HCT116 (cell line): ENCODE measurements around the gene SUCLG2. TPM values are rescaled to one million over a fixed set of nuclear protein-coding genes. Genes with fewer than 3 reads are reported as not detected.

Source experiments
- ATAC-seq: fragments of 200-7000 bp; cut with Tn5 transposase; 2 replicates; pipeline ENCODE4 v1.9.1; 2020; ENCODE audit warnings: mild to moderate bottlenecking, moderate library complexity
- BruUV-seq: library from RNA; stranded (reverse); fragments of 400-500 nt; replicated peaks from 2 replicates; lab custom pipeline; 2021; lab: Mats Ljungman, UMichigan
- CTCF ChIA-PET: fragments of 300-600 bp; sonication (Branson Sonifier 250); formaldehyde crosslinking; loops from one replicate; lab custom pipeline; 2021; ENCODE audit warnings: antibody characterized with exemption; lab: Charles Lee
- POLR2A ChIA-PET: fragments of 300-600, 350-600 bp; sonication (Branson Sonifier 250); formaldehyde crosslinking; loops from one replicate; lab custom pipeline; 2021; ENCODE audit warnings: antibody characterized with exemption; lab: Charles Lee
- RAD21 ChIA-PET, 2 experiments: fragments of 300-600 bp; sonication (Branson Sonifier 250); formaldehyde crosslinking; loops; one replicate each; lab custom pipeline; 2023; ENCODE audit warnings: low total read pairs in 2 of 2; ENCODE audit not compliant: uncharacterized antibody in 2 of 2, unreplicated experiment in 2 of 2, low non-redundant PET in 1 of 2; lab: Charles Lee
- DNase-seq: peaks from one replicate; pipeline ENCODE4 v3.0.0-alpha.2; 2010; ENCODE audit warnings: low read depth, low spot score
- H2AFZ ChIP-seq: fragments of 200-600 bp; shearing (Covaris generic), sonication (generic); 2 replicates; pipeline ENCODE4 v1.6.1; 2017; ENCODE audit warnings: low read depth, mixed run types, mixed read lengths, antibody characterized with exemption, low read length; ENCODE audit not compliant: poor library complexity, severe bottlenecking
- H3K27ac ChIP-seq: 2 replicates; pipeline ENCODE4 v1.5.1; 2012; ENCODE audit warnings: low read depth, low read length
- H3K27me3 ChIP-seq: fragments of 200-600 bp; sonication (generic); 2 replicates; pipeline ENCODE4 v1.6.1; 2016; ENCODE audit warnings: mixed run types, low read length, mixed read lengths; ENCODE audit not compliant: insufficient read depth
- H3K36me3 ChIP-seq, 2 experiments: fragments of 200-500 bp in 1 of 2; fragments of 200-600 bp in 1 of 2; sonication (Bioruptor generic) in 1 of 2; sonication (generic) in 1 of 2; 2 replicates each; pipeline versions ENCODE4 v1.5.1 to v1.6.1; 2014 to 2016; ENCODE audit warnings: low read length in 2 of 2, inconsistent platforms in 1 of 2, mixed read lengths in 1 of 2, mixed run types in 1 of 2; ENCODE audit not compliant: insufficient read depth in 2 of 2, control insufficient read depth in 1 of 2
- H3K4me1 ChIP-seq, 2 experiments: fragments of 200-600 bp in 1 of 2; sonication (generic) in 1 of 2; 2 replicates each; pipeline versions ENCODE4 v1.5.1 to v1.6.1; 2012 to 2017; ENCODE audit warnings: low read length in 2 of 2, inconsistent platforms in 1 of 2, mild to moderate bottlenecking in 1 of 2, mixed read lengths in 1 of 2, mixed run types in 1 of 2, moderate library complexity in 1 of 2; ENCODE audit not compliant: insufficient read depth in 2 of 2, control insufficient read depth in 1 of 2
- H3K4me2 ChIP-seq: fragments of 200-600 bp; sonication (generic); 2 replicates; pipeline ENCODE4 v1.6.1; 2017; ENCODE audit warnings: mixed run types, low read length, mixed read lengths
- H3K4me3 ChIP-seq, 2 experiments: fragments of 200-600 bp in 1 of 2; sonication (generic) in 1 of 2; replicated peaks in 1 of 2; 2 replicates each; pipeline ENCODE4 v1.5.1; 2011 to 2016; ENCODE audit warnings: low read length in 2 of 2, control low read depth in 1 of 2, low read depth in 1 of 2, mild to moderate bottlenecking in 1 of 2, mixed read lengths in 1 of 2, mixed run types in 1 of 2
- H3K79me2 ChIP-seq: fragments of 200-600 bp; sonication (generic); 2 replicates; pipeline ENCODE4 v1.6.1; 2017; ENCODE audit warnings: mild to moderate bottlenecking, mixed run types, low read length, moderate library complexity, mixed read lengths; ENCODE audit not compliant: insufficient read depth
- H3K9ac ChIP-seq: fragments of 200-600 bp; sonication (generic); 2 replicates; pipeline ENCODE4 v1.6.1; 2016; ENCODE audit warnings: low read length, mixed read lengths
- H3K9me2 ChIP-seq: fragments of 200-600 bp; sonication (generic), shearing (Covaris generic); 2 replicates; pipeline ENCODE4 v1.6.1; 2017; ENCODE audit warnings: mixed run types, mild to moderate bottlenecking, moderate library complexity; ENCODE audit not compliant: insufficient read depth
- H3K9me3 ChIP-seq, 2 experiments: fragments of 200-500 bp in 1 of 2; fragments of 200-600 bp in 1 of 2; sonication (Bioruptor generic) in 1 of 2; sonication (generic) in 1 of 2; 2 replicates each; pipeline ENCODE4 v1.6.1; 2014 to 2017; ENCODE audit warnings: low read length in 2 of 2, mixed read lengths in 2 of 2, inconsistent platforms in 1 of 2, low read depth in 1 of 2, mild to moderate bottlenecking in 1 of 2, mixed run types in 1 of 2, moderate library complexity in 1 of 2; ENCODE audit not compliant: control insufficient read depth in 1 of 2, insufficient read depth in 1 of 2
- H4K20me1 ChIP-seq: fragments of 200-600 bp; sonication (generic), shearing (Covaris generic); 2 replicates; pipeline ENCODE4 v1.6.1; 2017; ENCODE audit warnings: mixed run types, mild to moderate bottlenecking, moderate library complexity; ENCODE audit not compliant: insufficient read depth
- CBX3 ChIP-seq: IDR thresholded peaks from 2 replicates; pipeline ENCODE4 v1.6.1; 2012; ENCODE audit warnings: low read depth
- ELF1 ChIP-seq: IDR thresholded peaks from 2 replicates; pipeline ENCODE4 v1.6.1; 2012; ENCODE audit warnings: low read depth, borderline replicate concordance
- EZH2 ChIP-seq: fragments of 200-600 bp; sonication (generic); IDR thresholded peaks from 2 replicates; pipeline ENCODE4 v1.6.1; 2017; ENCODE audit warnings: antibody characterized with exemption, mixed run types
- EZH2phosphoT487 ChIP-seq: fragments of 200-600 bp; IDR thresholded peaks from 2 replicates; pipeline ENCODE4 v1.6.1; 2018; ENCODE audit warnings: antibody characterized with exemption, borderline replicate concordance
- POLR2A ChIP-seq: IDR thresholded peaks from 2 replicates; pipeline ENCODE4 v1.7.0; 2011; ENCODE audit warnings: borderline replicate concordance; ENCODE audit not compliant: insufficient read depth, insufficient read length; ENCODE audit errors: extremely low read depth
- POLR2AphosphoS5 ChIP-seq: IDR thresholded peaks from 2 replicates; pipeline ENCODE4 v1.6.1; 2011; ENCODE audit warnings: mild to moderate bottlenecking, low read depth, low read length, moderate library complexity
- SIN3A ChIP-seq: IDR thresholded peaks from 2 replicates; pipeline ENCODE4 v1.6.1; 2012; ENCODE audit warnings: low read depth
- SP1 ChIP-seq: IDR thresholded peaks from 2 replicates; pipeline ENCODE4 v1.6.1; 2012; ENCODE audit warnings: low read depth
- intact Hi-C: fragments of 100-400 bp; cut with micrococcal nuclease; formaldehyde crosslinking; loops from 2 replicates; pipeline ENCODE4 v1.10.0; 2022
- total RNA-seq: library from RNA; stranded (reverse); gene quantifications from one replicate; pipeline ENCODE4 v1.2.1, GENCODE V29; 2021; ENCODE audit not compliant: unreplicated experiment
- TF ChIP-seq, protein P1 (sequence below): IDR thresholded peaks from 2 replicates; pipeline ENCODE4 v1.6.1; 2012
- TF ChIP-seq, protein P2 (sequence below): IDR thresholded peaks from 2 replicates; pipeline ENCODE4 v1.6.1; 2012
- TF ChIP-seq, protein P3 (sequence below): IDR thresholded peaks from 2 replicates; pipeline ENCODE4 v1.6.1; 2011; ENCODE audit warnings: mild to moderate bottlenecking, low read length, moderate library complexity; ENCODE audit not compliant: insufficient replicate concordance; ENCODE audit errors: extremely low read depth

The SUCLG2 gene
- total RNA-seq, 1 experiment from 2014 or later = 49.2 TPM

DNA sequence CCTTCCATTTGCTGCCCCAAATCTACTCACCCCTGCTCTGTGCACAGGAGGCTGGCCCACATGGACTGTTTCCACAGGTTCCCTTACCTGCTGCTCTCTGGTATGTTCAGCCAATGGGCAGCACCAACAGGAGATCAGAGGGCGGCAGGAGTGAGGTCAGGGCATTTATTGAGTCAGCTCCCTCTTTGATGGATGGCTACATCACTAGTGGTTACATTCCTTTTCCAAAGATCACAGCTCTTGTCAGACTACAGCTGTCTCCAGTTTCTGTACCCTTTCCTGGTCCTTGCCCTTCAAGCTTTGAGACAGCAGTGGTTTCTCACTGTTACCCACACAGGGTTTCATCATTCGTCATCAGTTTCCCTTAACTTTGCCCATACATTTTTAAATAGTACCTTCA, 325.1 kb downstream of the SUCLG2 start:
- no peak overlapping the region for H2AFZ ChIP-seq
- DNase-seq = no peak
- H3K9me2 ChIP-seq = no peaks in the 10 kb centered on the region
- intact Hi-C loops = no loop called here
- no peak overlapping the region for H3K4me3 ChIP-seq
- no peaks in the 10 kb centered on the region for H3K79me2 ChIP-seq
- H3K9ac ChIP-seq = no peak overlapping the region
- TF ChIP-seq EZH2 = no peak
- TF ChIP-seq, protein P1, sequence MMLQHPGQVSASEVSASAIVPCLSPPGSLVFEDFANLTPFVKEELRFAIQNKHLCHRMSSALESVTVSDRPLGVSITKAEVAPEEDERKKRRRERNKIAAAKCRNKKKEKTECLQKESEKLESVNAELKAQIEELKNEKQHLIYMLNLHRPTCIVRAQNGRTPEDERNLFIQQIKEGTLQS = no peak
- no peak for TF ChIP-seq POLR2AphosphoS5
- TF ChIP-seq, protein P2, sequence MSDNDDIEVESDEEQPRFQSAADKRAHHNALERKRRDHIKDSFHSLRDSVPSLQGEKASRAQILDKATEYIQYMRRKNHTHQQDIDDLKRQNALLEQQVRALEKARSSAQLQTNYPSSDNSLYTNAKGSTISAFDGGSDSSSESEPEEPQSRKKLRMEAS = no peak
- no peak for TF ChIP-seq SP1
- no peak for TF ChIP-seq ELF1
- no peak for TF ChIP-seq EZH2phosphoT487
- no peak for TF ChIP-seq CBX3
- TF ChIP-seq, protein P3, sequence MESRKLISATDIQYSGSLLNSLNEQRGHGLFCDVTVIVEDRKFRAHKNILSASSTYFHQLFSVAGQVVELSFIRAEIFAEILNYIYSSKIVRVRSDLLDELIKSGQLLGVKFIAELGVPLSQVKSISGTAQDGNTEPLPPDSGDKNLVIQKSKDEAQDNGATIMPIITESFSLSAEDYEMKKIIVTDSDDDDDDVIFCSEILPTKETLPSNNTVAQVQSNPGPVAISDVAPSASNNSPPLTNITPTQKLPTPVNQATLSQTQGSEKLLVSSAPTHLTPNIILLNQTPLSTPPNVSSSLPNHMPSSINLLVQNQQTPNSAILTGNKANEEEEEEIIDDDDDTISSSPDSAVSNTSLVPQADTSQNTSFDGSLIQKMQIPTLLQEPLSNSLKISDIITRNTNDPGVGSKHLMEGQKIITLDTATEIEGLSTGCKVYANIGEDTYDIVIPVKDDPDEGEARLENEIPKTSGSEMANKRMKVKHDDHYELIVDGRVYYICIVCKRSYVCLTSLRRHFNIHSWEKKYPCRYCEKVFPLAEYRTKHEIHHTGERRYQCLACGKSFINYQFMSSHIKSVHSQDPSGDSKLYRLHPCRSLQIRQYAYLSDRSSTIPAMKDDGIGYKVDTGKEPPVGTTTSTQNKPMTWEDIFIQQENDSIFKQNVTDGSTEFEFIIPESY = no peak
- no peak for TF ChIP-seq SIN3A
- no peak for TF ChIP-seq POLR2A
- no peak overlapping the region for H3K4me2 ChIP-seq
- no peaks in the 10 kb centered on the region for H3K4me1 ChIP-seq
- BruUV-seq = no TSS peak
- no peak overlapping the region for H3K27ac ChIP-seq
- H4K20me1 ChIP-seq = no peaks in the 10 kb centered on the region
- peaks cover 22% of the 10 kb centered on the region for H3K27me3 ChIP-seq
- ChIA-PET RAD21 (no interaction called here), POLR2A (no interaction called here), CTCF (no interaction called here)
- H3K36me3 ChIP-seq = no peaks in the 10 kb centered on the region
- H3K9me3 ChIP-seq = no peaks in the 10 kb centered on the region
- no peak for ATAC-seq
